A673 (cell line): ENCODE data around the gene TCEA2. TPM values are rescaled to one million over a fixed set of nuclear protein-coding genes. Genes with fewer than 3 reads are reported as not detected.

Source experiments
- BruUV-seq: library from RNA; stranded (reverse); fragments of 400-500 nt; replicated peaks from 2 replicates; lab custom pipeline; 2021; lab: Mats Ljungman, UMichigan
- CTCF ChIA-PET: fragments of 300-600 bp; sonication (Branson Sonifier 250); formaldehyde crosslinking; loops from one replicate; lab custom pipeline; 2022; ENCODE audit warnings: antibody characterized with exemption; lab: Charles Lee
- POLR2A ChIA-PET: fragments of 300-600 bp; sonication (Branson Sonifier 250); formaldehyde crosslinking; loops from one replicate; lab custom pipeline; 2022; ENCODE audit warnings: antibody characterized with exemption; ENCODE audit not compliant: low non-redundant PET; lab: Charles Lee
- DNase-seq: peaks from one replicate; pipeline ENCODE4 v3.0.0-alpha.2; 2015; ENCODE audit warnings: low spot score
- H3K27ac ChIP-seq: fragments of 200-600 bp; sonication (generic); 2 replicates; pipeline ENCODE4 v1.5.1; 2016; ENCODE audit warnings: mixed run types, low read depth, mild to moderate bottlenecking, mixed read lengths, antibody characterized with exemption, low read length; ENCODE audit not compliant: poor library complexity, severe bottlenecking
- H3K27me3 ChIP-seq: fragments of 200-600 bp; sonication (generic); replicated peaks from 2 replicates; pipeline ENCODE4 v1.6.1; 2017; ENCODE audit warnings: mixed run types, low read depth, mild to moderate bottlenecking, mixed read lengths, antibody characterized with exemption, low read length; ENCODE audit not compliant: insufficient read depth, poor library complexity
- H3K36me3 ChIP-seq: fragments of 200-600 bp; sonication (generic); 2 replicates; pipeline ENCODE4 v1.6.1; 2016; ENCODE audit warnings: mixed run types, mild to moderate bottlenecking, mixed read lengths, antibody characterized with exemption, low read length; ENCODE audit not compliant: insufficient read depth, poor library complexity, severe bottlenecking
- H3K4me1 ChIP-seq: fragments of 200-600 bp; sonication (generic); 2 replicates; pipeline ENCODE4 v1.6.1; 2017; ENCODE audit warnings: mixed run types, mild to moderate bottlenecking, mixed read lengths, antibody characterized with exemption, low read length; ENCODE audit not compliant: insufficient read depth, poor library complexity, severe bottlenecking
- H3K4me3 ChIP-seq: fragments of 200-600 bp; sonication (generic); 2 replicates; pipeline ENCODE4 v1.5.1; 2016; ENCODE audit warnings: low read depth, mixed run types, mild to moderate bottlenecking, mixed read lengths, low read length; ENCODE audit not compliant: poor library complexity, severe bottlenecking
- H3K9me3 ChIP-seq: fragments of 200-600 bp; sonication (generic); 2 replicates; pipeline ENCODE4 v1.6.1; 2016; ENCODE audit warnings: mixed run types, low read depth, mild to moderate bottlenecking, mixed read lengths, antibody characterized with exemption, low read length; ENCODE audit not compliant: poor library complexity, severe bottlenecking
- EZH2 ChIP-seq: fragments of 200-600 bp; sonication (generic); IDR thresholded peaks from 2 replicates; pipeline ENCODE4 v1.6.1; 2017; ENCODE audit warnings: borderline replicate concordance, low read depth, mild to moderate bottlenecking, mixed read lengths, antibody characterized with exemption, low read length; ENCODE audit not compliant: poor library complexity, severe bottlenecking
- intact Hi-C: fragments of 100-400 bp; cut with micrococcal nuclease; formaldehyde crosslinking; loops from one replicate; pipeline ENCODE4 v1.10.0; 2022; ENCODE audit not compliant: unreplicated experiment
- total RNA-seq: library from RNA; stranded (reverse); gene quantifications from 2 replicates; pipeline ENCODE4 v1.2.3, GENCODE V29; 2021
- TF ChIP-seq, protein P1 (sequence below): fragments of 300-800, 200-600 bp; sonication (generic); conservative IDR thresholded peaks from 2 replicates; pipeline ENCODE4 v1.5.1; 2017; ENCODE audit warnings: low read depth, mild to moderate bottlenecking, antibody characterized with exemption, low read length, moderate library complexity, mixed read lengths

TCEA2 gene
- total RNA-seq, 1 experiment from 2014 or later: 35.0 TPM

DNA sequence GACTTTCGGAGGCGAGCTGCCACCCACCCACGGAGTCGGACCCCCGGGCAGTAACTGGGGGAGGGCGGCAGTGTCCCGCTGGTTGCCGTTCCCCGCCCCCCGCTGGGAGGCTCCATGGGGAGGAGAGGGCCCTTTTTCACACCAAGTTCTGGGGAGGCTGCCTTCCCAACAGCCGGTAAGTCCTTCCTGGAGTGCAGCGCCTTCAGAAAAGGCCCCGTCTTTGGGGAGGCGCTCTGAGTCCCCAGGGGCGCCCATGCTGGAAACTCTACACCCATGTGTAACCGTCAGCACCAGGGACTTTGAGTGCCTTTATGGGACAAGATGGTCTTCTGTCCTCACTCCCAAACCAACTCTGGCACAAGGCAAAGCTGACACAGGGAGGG lies 13.1 kb upstream of the TCEA2 start:
- Histone ChIP-seq H3K27ac (no peak overlapping the region), H3K4me3 (peak overlapping the region; percentile 34), H3K27me3 (peaks cover 9% of the 10 kb centered on the region), H3K4me1 (peaks cover 11% of the 10 kb centered on the region), H3K9me3 (no peaks in the 10 kb centered on the region), H3K36me3 (no peaks in the 10 kb centered on the region)
- intact Hi-C loops: no loop called here
- CTCF ChIA-PET: no interaction called here
- no TSS peak for BruUV-seq
- POLR2A ChIA-PET: no interaction called here
- peak; percentile 54 for DNase-seq
- TF ChIP-seq, protein P1, sequence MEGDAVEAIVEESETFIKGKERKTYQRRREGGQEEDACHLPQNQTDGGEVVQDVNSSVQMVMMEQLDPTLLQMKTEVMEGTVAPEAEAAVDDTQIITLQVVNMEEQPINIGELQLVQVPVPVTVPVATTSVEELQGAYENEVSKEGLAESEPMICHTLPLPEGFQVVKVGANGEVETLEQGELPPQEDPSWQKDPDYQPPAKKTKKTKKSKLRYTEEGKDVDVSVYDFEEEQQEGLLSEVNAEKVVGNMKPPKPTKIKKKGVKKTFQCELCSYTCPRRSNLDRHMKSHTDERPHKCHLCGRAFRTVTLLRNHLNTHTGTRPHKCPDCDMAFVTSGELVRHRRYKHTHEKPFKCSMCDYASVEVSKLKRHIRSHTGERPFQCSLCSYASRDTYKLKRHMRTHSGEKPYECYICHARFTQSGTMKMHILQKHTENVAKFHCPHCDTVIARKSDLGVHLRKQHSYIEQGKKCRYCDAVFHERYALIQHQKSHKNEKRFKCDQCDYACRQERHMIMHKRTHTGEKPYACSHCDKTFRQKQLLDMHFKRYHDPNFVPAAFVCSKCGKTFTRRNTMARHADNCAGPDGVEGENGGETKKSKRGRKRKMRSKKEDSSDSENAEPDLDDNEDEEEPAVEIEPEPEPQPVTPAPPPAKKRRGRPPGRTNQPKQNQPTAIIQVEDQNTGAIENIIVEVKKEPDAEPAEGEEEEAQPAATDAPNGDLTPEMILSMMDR: no peak
- TF ChIP-seq EZH2: no peak

DNA sequence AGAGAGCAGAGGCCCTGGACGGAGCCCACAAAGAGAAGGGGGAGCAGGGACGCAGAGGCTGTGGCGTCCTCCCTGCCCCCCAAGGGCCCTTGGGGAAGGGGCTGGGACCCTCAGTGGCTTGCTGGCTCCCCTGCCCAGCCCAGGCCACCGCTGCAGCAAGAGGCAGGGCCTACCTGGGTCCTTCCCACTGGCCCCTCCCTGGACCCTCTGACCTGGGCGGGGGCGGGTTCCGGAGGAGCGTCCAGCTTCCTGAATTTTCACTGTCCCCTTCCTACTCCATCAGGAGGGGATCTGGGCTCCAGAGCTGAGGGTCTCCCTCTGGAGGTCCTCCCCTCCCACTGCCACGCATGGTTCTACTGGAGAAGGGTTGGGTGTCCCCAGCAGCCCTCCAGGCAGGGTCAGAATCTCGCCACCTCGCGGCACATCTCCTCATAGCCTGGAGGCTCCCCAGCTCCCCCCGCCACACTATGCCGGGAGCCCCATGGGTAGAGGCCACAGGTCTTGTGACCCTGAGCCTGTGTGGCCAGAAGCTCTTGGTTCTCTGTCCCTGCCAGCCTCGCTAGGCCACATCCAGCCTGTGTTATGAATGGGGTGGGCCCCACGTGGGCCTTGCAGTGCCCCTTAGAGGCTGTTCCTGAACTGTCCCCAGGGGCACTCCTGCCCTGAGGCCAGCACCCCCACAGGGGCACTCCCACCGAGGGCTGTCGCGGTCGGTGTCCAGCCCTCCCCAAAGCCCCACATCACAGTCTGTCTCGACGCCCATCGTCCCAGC lies 12.6 kb upstream of the TCEA2 start:
- Histone ChIP-seq H3K27me3 (peaks cover 9% of the 10 kb centered on the region), H3K27ac (no peak overlapping the region)
- CTCF ChIA-PET: no interaction called here

DNA sequence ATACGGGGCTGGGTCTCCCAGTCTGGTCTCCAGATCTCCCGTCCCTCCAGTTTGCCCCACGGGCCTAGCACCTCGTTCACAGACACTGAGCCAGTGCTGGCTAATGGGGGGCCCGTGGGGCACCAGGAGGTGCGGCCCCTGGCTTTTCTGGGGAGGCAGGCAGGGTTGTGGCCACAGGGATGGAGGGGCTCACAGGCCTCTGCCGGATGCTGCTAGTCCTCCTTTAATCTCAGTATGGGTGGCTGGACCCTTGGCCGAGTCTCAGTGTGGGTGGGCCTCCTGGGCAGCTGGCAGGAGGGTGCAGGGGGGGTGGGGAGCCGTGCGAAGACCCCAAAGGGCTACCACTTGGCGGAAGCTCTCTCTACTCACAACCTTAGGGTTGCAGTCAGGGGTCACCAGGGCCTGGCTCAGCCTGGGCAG lies 12.0 kb upstream of the TCEA2 start:
- TF ChIP-seq, protein P1: no peak
- no peak for TF ChIP-seq EZH2
- H3K9me3 ChIP-seq: no peaks in the 10 kb centered on the region
- ChIA-PET CTCF (no interaction called here), POLR2A (no interaction called here)
- H3K27ac ChIP-seq: no peak overlapping the region
- H3K27me3 ChIP-seq: peaks cover 9% of the 10 kb centered on the region
- H3K4me1 ChIP-seq: peaks cover 12% of the 10 kb centered on the region
- no peak overlapping the region for H3K4me3 ChIP-seq
- intact Hi-C loops: no loop called here
- no peaks in the 10 kb centered on the region for H3K36me3 ChIP-seq
- no peak for DNase-seq
- no TSS peak for BruUV-seq

More for the DNA sequence above, 12.6 kb upstream of the TCEA2 start:
- no peak for DNase-seq
- POLR2A ChIA-PET: no interaction called here
- Histone ChIP-seq H3K4me3 (peak overlapping the region; percentile 34), H3K4me1 (peaks cover 8% of the 10 kb centered on the region), H3K36me3 (no peaks in the 10 kb centered on the region), H3K9me3 (no peaks in the 10 kb centered on the region)
- no TSS peak for BruUV-seq
- intact Hi-C loops: no loop called here
- TF ChIP-seq, protein P1: no peak
- TF ChIP-seq EZH2: no peak
